CD14-positive monocyte (primary cell): Measurements from ENCODE around the gene HTD2. TPM values are rescaled to one million over a fixed set of nuclear protein-coding genes. Genes with fewer than 3 reads are reported as not detected.
A peak's percentile ranks its signal among the peaks of the same experiment; 100 is the strongest.

Experiments used
- DNase-seq, 3 donors: peaks; one replicate each; pipeline ENCODE4 v3.0.0-alpha.2; 2011 to 2022
- H2AFZ ChIP-seq: 2 replicates; pipeline ENCODE4 v1.6.0; 2012; ENCODE audit warnings: mild to moderate bottlenecking, low read depth, low read length, inconsistent platforms; ENCODE audit not compliant: insufficient read depth, poor library complexity, severe bottlenecking
- H3K27ac ChIP-seq, 2 donors: 1 replicate in 1 of 2; 2 replicates in 1 of 2; pipeline ENCODE4 v1.5.1; 2012 to 2013; ENCODE audit warnings: low read length in 2 of 2, control low read depth in 1 of 2, inconsistent platforms in 1 of 2, low read depth in 1 of 2, mild to moderate bottlenecking in 1 of 2
- H3K27me3 ChIP-seq, 2 donors: one replicate each; pipeline versions ENCODE4 v1.6.0 to v1.6.1; 2011 to 2013; ENCODE audit warnings: low read length in 2 of 2; ENCODE audit not compliant: control insufficient read depth in 2 of 2, insufficient read depth in 2 of 2
- H3K36me3 ChIP-seq, 2 donors: replicated peaks in 1 of 2; 1 replicate in 1 of 2; 2 replicates in 1 of 2; pipeline versions ENCODE4 v1.5.1 to v1.6.1; 2012 to 2013; ENCODE audit warnings: low read length in 2 of 2, control low read depth in 1 of 2, inconsistent platforms in 1 of 2, mild to moderate bottlenecking in 1 of 2; ENCODE audit not compliant: insufficient read depth in 2 of 2, control insufficient read depth in 1 of 2
- H3K4me1 ChIP-seq, 2 donors: 1 replicate in 1 of 2; 2 replicates in 1 of 2; pipeline versions ENCODE4 v1.5.1 to v1.6.1; 2012 to 2013; ENCODE audit warnings: low read length in 2 of 2, control low read depth in 1 of 2, inconsistent platforms in 1 of 2, mild to moderate bottlenecking in 1 of 2, moderate library complexity in 1 of 2; ENCODE audit not compliant: insufficient read depth in 2 of 2, control insufficient read depth in 1 of 2
- H3K4me2 ChIP-seq: replicated peaks from 2 replicates; pipeline ENCODE3; 2012; ENCODE audit warnings: low read length, moderate library complexity, mild to moderate bottlenecking; ENCODE audit not compliant: poor library complexity, severe bottlenecking; ENCODE audit errors: extremely low read depth
- H3K4me3 ChIP-seq, 3 experiments: fragments of 200-600 bp in 1 of 3; sonication (generic) in 1 of 3; replicated peaks in 1 of 3; 1 replicate in 2 of 3; 2 replicates in 1 of 3; pipeline ENCODE4 v1.5.1; 2011 to 2013; ENCODE audit warnings: low read length in 3 of 3, mild to moderate bottlenecking in 3 of 3, control low read depth in 2 of 3, low read depth in 2 of 3, inconsistent platforms in 1 of 3, moderate library complexity in 1 of 3
- H3K79me2 ChIP-seq: 2 replicates; pipeline ENCODE4 v1.6.0; 2012; ENCODE audit warnings: mild to moderate bottlenecking, control low read depth, inconsistent platforms, low read length, moderate library complexity; ENCODE audit not compliant: insufficient read depth
- H3K9ac ChIP-seq: 2 replicates; pipeline ENCODE4 v1.6.0; 2017; ENCODE audit warnings: low read length, mild to moderate bottlenecking; ENCODE audit not compliant: insufficient read depth, poor library complexity, severe bottlenecking
- H3K9me3 ChIP-seq, 2 donors: replicated peaks in 1 of 2; 1 replicate in 1 of 2; 2 replicates in 1 of 2; pipeline versions ENCODE4 v1.5.1 to v1.6.1; 2012 to 2013; ENCODE audit warnings: low read length in 2 of 2, control low read depth in 1 of 2; ENCODE audit not compliant: control insufficient read depth in 1 of 2, insufficient read depth in 1 of 2
- H4K20me1 ChIP-seq: 2 replicates; pipeline ENCODE4 v1.6.0; 2012; ENCODE audit warnings: mild to moderate bottlenecking, low read length, control low read depth, moderate library complexity; ENCODE audit not compliant: insufficient read depth
- H3K27ac Mint-ChIP-seq, 7 donors: one replicate each; pipeline ENCODE4 v1.8.0; 2020; ENCODE audit warnings: mild to moderate bottlenecking in 7 of 7, mixed read lengths in 7 of 7, moderate library complexity in 6 of 7, inconsistent platforms in 2 of 7
- H3K27me3 Mint-ChIP-seq, 3 donors: one replicate each; pipeline ENCODE4 v1.8.0; 2021 to 2022; ENCODE audit warnings: low read depth in 3 of 3, mild to moderate bottlenecking in 3 of 3, mixed read lengths in 3 of 3, moderate library complexity in 3 of 3, inconsistent platforms in 1 of 3
- H3K36me3 Mint-ChIP-seq, 2 donors: one replicate each; pipeline ENCODE4 v1.8.0; 2020; ENCODE audit warnings: mixed read lengths in 2 of 2, inconsistent platforms in 1 of 2, mild to moderate bottlenecking in 1 of 2
- H3K4me1 Mint-ChIP-seq: one replicate; pipeline ENCODE4 v1.8.0; 2020; ENCODE audit warnings: mild to moderate bottlenecking, mixed read lengths
- H3K4me3 Mint-ChIP-seq, 2 donors: one replicate each; pipeline ENCODE4 v1.8.0; 2020; ENCODE audit warnings: mild to moderate bottlenecking in 2 of 2, mixed read lengths in 2 of 2, moderate library complexity in 1 of 2
- H3K9me3 Mint-ChIP-seq, 7 donors: one replicate each; pipeline ENCODE4 v1.8.0; 2020 to 2022; ENCODE audit warnings: mixed read lengths in 7 of 7, mild to moderate bottlenecking in 6 of 7, moderate library complexity in 6 of 7, inconsistent platforms in 2 of 7
- WGBS: methylation state at CpG from one replicate; pipeline ENCODE4 v1.1.5; 2013; ENCODE audit warnings: missing lambda C conversion rate; ENCODE audit not compliant: insufficient coverage; 5-methylcytosine and 5-hydroxymethylcytosine counted together
- intact Hi-C, 2 donors: fragments of 100-400 bp; cut with micrococcal nuclease; formaldehyde crosslinking; loops; one replicate each; pipeline versions ENCODE4 v1.15.0 to v1.15.1; 2023
- polyA plus RNA-seq, 3 donors: library from polyadenylated mRNA; depleted of rRNA in 1 of 3; unstranded in 2 of 3; stranded (reverse) in 1 of 3; fragments of 300-500 nt in 2 of 3; fragments of >200 nt in 1 of 3; fragmentation: Illumina TruSeq in 2 of 3; gene quantifications; 1 replicate in 2 of 3; 2 replicates in 1 of 3; pipeline ENCODE4 v1.2.3, GENCODE V29; 2012 to 2021
- TF ChIP-seq, protein P1 (sequence below): fragments of 200-600 bp; IDR thresholded peaks from one replicate; pipeline ENCODE4 v1.8.0; 2022; ENCODE audit warnings: antibody characterized with exemption, mild to moderate bottlenecking

Gene HTD2
- polyA plus RNA-seq, 3 donors: 4.5 to 17.3 (median 10.5) TPM

DNA sequence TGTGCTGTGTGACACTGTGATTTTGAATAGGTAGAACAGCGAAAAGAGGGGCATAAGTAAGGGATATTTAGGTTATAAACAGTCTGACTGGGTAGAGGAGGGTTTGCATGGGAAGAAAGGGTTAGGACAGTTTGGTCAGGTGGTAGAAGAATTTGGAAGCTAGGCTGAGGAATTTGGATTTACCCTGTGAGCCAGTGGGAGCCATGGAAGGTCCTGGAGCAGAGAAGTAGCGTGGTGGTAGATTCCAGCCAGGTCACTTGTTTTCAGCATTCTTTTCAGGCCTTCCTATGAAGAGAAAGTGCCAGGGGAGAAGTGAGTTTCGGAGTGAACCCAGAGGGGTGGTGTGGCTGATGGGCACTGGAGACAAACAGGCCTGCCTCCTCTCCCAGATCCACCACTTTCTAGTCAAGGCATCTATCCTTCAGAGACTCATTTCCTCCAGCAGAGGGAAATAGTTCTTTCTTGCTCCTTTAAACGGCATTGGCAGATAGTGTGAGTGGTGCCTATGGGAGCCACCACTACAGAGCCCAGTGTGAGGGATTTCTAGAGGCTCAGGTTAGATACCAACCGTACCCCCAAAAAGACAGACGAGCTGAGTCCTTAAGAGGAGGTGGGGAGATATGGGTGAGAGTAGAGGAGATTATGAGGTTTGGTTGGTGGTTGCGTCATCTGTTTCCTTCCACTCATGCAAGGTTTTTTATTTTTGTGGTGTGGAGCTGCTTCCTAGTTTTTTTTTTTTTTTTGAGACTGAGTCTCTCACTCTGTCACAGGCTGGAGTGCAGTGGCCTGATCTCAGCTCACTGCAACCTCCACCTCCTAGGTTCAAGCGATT lies 47.6 kb downstream of the HTD2 start:
- H3K4me3 ChIP-seq: peak overlapping the region; percentile 17 to 66 (median 34)
- WGBS: 43% methylated on average over 4 of the region's 8 CpGs
- Mint-ChIP-seq H3K4me3 (peak overlapping the region; percentile 75 to 95), H3K4me1 (peaks cover 83% of the 10 kb centered on the region), H3K27ac (peak overlapping the region; percentile 93 to 98 (median 98)), H3K9me3 (no peaks in the 10 kb centered on the region), H3K36me3 (peaks cover 3 to 7% of the 10 kb centered on the region in 2 donors), H3K27me3 (no peaks in the 10 kb centered on the region)
- H3K36me3 ChIP-seq: peaks cover 0 to 3% of the 10 kb centered on the region in 2 donors
- no peaks in the 10 kb centered on the region for H3K27me3 ChIP-seq
- H3K4me1 ChIP-seq: peaks cover 78 to 85% of the 10 kb centered on the region in 2 donors
- H3K4me2 ChIP-seq: peak overlapping the region; percentile 68
- H3K9me3 ChIP-seq: no peaks in the 10 kb centered on the region
- intact Hi-C loops: no loop called here
- peak overlapping the region; percentile 79 to 84 for H3K27ac ChIP-seq
- TF ChIP-seq, protein P1, sequence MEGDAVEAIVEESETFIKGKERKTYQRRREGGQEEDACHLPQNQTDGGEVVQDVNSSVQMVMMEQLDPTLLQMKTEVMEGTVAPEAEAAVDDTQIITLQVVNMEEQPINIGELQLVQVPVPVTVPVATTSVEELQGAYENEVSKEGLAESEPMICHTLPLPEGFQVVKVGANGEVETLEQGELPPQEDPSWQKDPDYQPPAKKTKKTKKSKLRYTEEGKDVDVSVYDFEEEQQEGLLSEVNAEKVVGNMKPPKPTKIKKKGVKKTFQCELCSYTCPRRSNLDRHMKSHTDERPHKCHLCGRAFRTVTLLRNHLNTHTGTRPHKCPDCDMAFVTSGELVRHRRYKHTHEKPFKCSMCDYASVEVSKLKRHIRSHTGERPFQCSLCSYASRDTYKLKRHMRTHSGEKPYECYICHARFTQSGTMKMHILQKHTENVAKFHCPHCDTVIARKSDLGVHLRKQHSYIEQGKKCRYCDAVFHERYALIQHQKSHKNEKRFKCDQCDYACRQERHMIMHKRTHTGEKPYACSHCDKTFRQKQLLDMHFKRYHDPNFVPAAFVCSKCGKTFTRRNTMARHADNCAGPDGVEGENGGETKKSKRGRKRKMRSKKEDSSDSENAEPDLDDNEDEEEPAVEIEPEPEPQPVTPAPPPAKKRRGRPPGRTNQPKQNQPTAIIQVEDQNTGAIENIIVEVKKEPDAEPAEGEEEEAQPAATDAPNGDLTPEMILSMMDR: peak; percentile 31
- peaks cover 73% of the 10 kb centered on the region for H4K20me1 ChIP-seq
- peaks cover 97% of the 10 kb centered on the region for H3K79me2 ChIP-seq
- H2AFZ ChIP-seq: peak overlapping the region; percentile 26
- H3K9ac ChIP-seq: peak overlapping the region; percentile 33
- DNase-seq: peak; percentile 76 to 83 (median 76)

DNA sequence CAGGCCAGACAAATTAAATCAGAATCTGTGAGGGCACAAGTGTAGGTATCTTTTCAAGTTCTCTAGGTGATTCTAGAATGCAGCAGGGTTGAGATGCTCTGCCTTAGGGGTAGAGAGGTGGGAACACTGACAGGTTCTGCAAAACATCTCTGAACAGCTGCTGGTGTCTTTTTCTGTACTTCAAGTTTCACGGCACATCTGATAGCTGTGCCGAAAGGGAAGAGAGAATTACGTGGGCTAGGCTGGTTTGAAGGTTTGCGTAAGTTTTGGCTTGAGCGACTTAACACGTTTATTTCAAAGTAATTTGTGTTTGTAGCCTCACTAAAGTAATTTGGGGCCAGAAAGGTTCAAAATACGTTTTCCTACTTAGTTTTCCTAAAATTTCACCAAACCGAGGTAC lies 48.9 kb downstream of the HTD2 start:
- Histone ChIP-seq H3K79me2 (peaks cover 97% of the 10 kb centered on the region), H3K4me3 (peak overlapping the region in 1 of 3 experiments; percentile 38), H3K4me1 (peaks cover 65 to 72% of the 10 kb centered on the region in 2 donors), H3K9me3 (no peaks in the 10 kb centered on the region), H3K36me3 (peaks cover 0 to 3% of the 10 kb centered on the region in 2 donors), H3K27ac (peak overlapping the region; percentile 79 to 84), H2AFZ (no peak overlapping the region), H3K27me3 (no peaks in the 10 kb centered on the region), H3K4me2 (peak overlapping the region; percentile 68), H4K20me1 (peaks cover 81% of the 10 kb centered on the region), H3K9ac (no peak overlapping the region)
- peak; percentile 44 to 58 (median 44) for DNase-seq
- intact Hi-C loops: no loop called here
- TF ChIP-seq, protein P1: no peak
- H3K9me3 Mint-ChIP-seq: no peaks in the 10 kb centered on the region
- H3K36me3 Mint-ChIP-seq: peaks cover 6 to 11% of the 10 kb centered on the region in 2 donors
- peaks cover 72% of the 10 kb centered on the region for H3K4me1 Mint-ChIP-seq
- WGBS: 3% methylated on average over 5 of the region's 8 CpGs
- peaks cover 0 to 2% (median 0%) of the 10 kb centered on the region in 3 donors for H3K27me3 Mint-ChIP-seq
- H3K27ac Mint-ChIP-seq: peak overlapping the region; percentile 93 to 98 (median 98)
- peak overlapping the region in 1 of 2 donors; percentile 68 for H3K4me3 Mint-ChIP-seq
